Neuronal stem cell (in vitro differentiated cells): ENCODE results near the gene DAPK1.

Source experiments
- DNase-seq: peaks from one replicate; pipeline ENCODE4 v3.0.0-alpha.2; 2013; ENCODE audit warnings: low spot score
- H2AFZ ChIP-seq: one replicate; pipeline ENCODE4 v1.6.1; 2013; ENCODE audit warnings: mild to moderate bottlenecking, low read length, inconsistent platforms
- H2AK5ac ChIP-seq: 2 replicates; pipeline ENCODE4 v1.6.1; 2013; ENCODE audit warnings: low read depth, mild to moderate bottlenecking, inconsistent platforms, low read length, moderate library complexity, mixed read lengths
- H2BK120ac ChIP-seq: 2 replicates; pipeline ENCODE4 v1.6.1; 2013; ENCODE audit warnings: low read depth, mild to moderate bottlenecking, inconsistent platforms, low read length, moderate library complexity, mixed read lengths
- H2BK12ac ChIP-seq: one replicate; pipeline ENCODE4 v1.6.1; 2013; ENCODE audit warnings: low read length, inconsistent platforms
- H2BK15ac ChIP-seq: 2 replicates; pipeline ENCODE4 v1.6.1; 2013; ENCODE audit warnings: mild to moderate bottlenecking, low read length, inconsistent platforms, mixed read lengths
- H2BK5ac ChIP-seq: one replicate; pipeline ENCODE4 v1.6.1; 2013; ENCODE audit warnings: inconsistent platforms, mild to moderate bottlenecking, low read length, moderate library complexity
- H3K14ac ChIP-seq: one replicate; pipeline ENCODE4 v1.6.1; 2013; ENCODE audit warnings: low read length, inconsistent platforms
- H3K18ac ChIP-seq: 2 replicates; pipeline ENCODE4 v1.6.1; 2013; ENCODE audit warnings: low read length, inconsistent platforms
- H3K23ac ChIP-seq: 2 replicates; pipeline ENCODE4 v1.6.1; 2013; ENCODE audit warnings: low read depth, mild to moderate bottlenecking, mixed read lengths, low read length, inconsistent platforms; ENCODE audit not compliant: poor library complexity
- H3K27ac ChIP-seq: replicated peaks from 3 replicates; pipeline ENCODE4 v1.5.1; 2013; ENCODE audit warnings: low read length, inconsistent platforms
- H3K27me3 ChIP-seq, 3 experiments: 2 replicates each; pipeline ENCODE4 v1.6.1; 2013; ENCODE audit warnings: low read length in 3 of 3, mild to moderate bottlenecking in 2 of 3, inconsistent platforms in 1 of 3, low read depth in 1 of 3, mixed read lengths in 1 of 3, moderate library complexity in 1 of 3; ENCODE audit not compliant: control insufficient read depth in 3 of 3, insufficient read depth in 3 of 3
- H3K36me3 ChIP-seq, 2 donors: replicated peaks in 1 of 2; 2 replicates each; pipeline ENCODE4 v1.6.1; 2013; ENCODE audit warnings: low read length in 2 of 2; ENCODE audit not compliant: control insufficient read depth in 2 of 2, insufficient read depth in 2 of 2
- H3K4ac ChIP-seq: 2 replicates; pipeline ENCODE4 v1.6.1; 2013; ENCODE audit warnings: inconsistent platforms, mild to moderate bottlenecking, low read length, moderate library complexity
- H3K4me1 ChIP-seq, 2 donors: 1 replicate in 1 of 2; 2 replicates in 1 of 2; pipeline ENCODE4 v1.6.1; 2013; ENCODE audit warnings: low read length in 2 of 2, low read depth in 1 of 2; ENCODE audit not compliant: control insufficient read depth in 2 of 2, insufficient read depth in 1 of 2
- H3K4me2 ChIP-seq: one replicate; pipeline ENCODE4 v1.6.1; 2013; ENCODE audit warnings: mild to moderate bottlenecking, low read length, inconsistent platforms; ENCODE audit not compliant: insufficient read depth, poor library complexity, severe bottlenecking
- H3K4me3 ChIP-seq, 2 donors: 2 replicates each; pipeline ENCODE4 v1.5.1; 2013; ENCODE audit warnings: low read length in 2 of 2, mild to moderate bottlenecking in 2 of 2, inconsistent platforms in 1 of 2, moderate library complexity in 1 of 2
- H3K79me1 ChIP-seq: one replicate; pipeline ENCODE4 v1.6.1; 2013; ENCODE audit warnings: low read depth, mild to moderate bottlenecking, inconsistent platforms, low read length, moderate library complexity
- H3K9ac ChIP-seq: one replicate; pipeline ENCODE4 v1.6.1; 2013; ENCODE audit warnings: mild to moderate bottlenecking, low read depth, low read length, inconsistent platforms; ENCODE audit not compliant: poor library complexity
- H3K9me3 ChIP-seq, 2 donors: replicated peaks in 1 of 2; 2 replicates each; pipeline versions ENCODE3 to v1.6.1; 2013; ENCODE audit warnings: low read length in 2 of 2, mild to moderate bottlenecking in 2 of 2, inconsistent platforms in 1 of 2, low read depth in 1 of 2, mixed read lengths in 1 of 2, moderate library complexity in 1 of 2; ENCODE audit not compliant: control insufficient read depth in 2 of 2, insufficient read depth in 1 of 2
- H4K8ac ChIP-seq: one replicate; pipeline ENCODE4 v1.6.1; 2013; ENCODE audit warnings: low read depth, mild to moderate bottlenecking, inconsistent platforms, low read length, moderate library complexity
- H4K91ac ChIP-seq: one replicate; pipeline ENCODE4 v1.6.1; 2013; ENCODE audit warnings: low read length, low read depth, mild to moderate bottlenecking, inconsistent platforms; ENCODE audit not compliant: poor library complexity
- WGBS, 2 donors: extraction: QIAGEN DNeasy Blood & Tissue Kit; methylation state at CpG; one replicate each; pipeline ENCODE4 v1.1.7; 2013; ENCODE audit warnings: missing lambda C conversion rate in 2 of 2, mixed read lengths in 1 of 2; ENCODE audit not compliant: insufficient read length in 2 of 2, insufficient replicate concordance in 1 of 2; ENCODE audit errors: extremely low coverage in 2 of 2; 5-methylcytosine and 5-hydroxymethylcytosine counted together

Gene DAPK1

DNA sequence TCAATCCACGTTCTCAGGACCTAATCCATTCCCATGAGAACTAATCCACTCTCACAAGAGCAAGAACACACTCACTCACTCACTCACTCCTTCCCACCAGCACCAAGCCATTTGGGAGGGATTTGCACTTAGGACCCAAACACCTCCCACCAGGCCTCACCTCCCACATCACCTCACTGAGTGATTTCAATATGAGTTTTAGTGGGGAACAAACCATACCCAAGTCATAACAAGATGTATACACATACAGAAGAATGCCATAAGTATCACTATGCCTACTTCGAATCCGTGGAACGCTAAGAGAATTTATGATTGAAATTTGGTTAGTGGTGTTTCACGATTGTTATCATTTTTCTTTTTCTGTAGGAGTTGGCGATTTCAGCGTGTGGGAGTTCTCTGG, 199.0 kb downstream of the DAPK1 start:
- no peak overlapping the region for H2BK12ac ChIP-seq
- H2AK5ac ChIP-seq = no peak overlapping the region
- H2BK5ac ChIP-seq = no peak overlapping the region
- H2BK120ac ChIP-seq = no peak overlapping the region
- H3K4me3 ChIP-seq = no peak overlapping the region
- no CpG with 5 or more reads among the region's 7 CpGs for WGBS, 2 donors
- H3K18ac ChIP-seq = no peak overlapping the region
- peaks cover 16 to 76% of the 10 kb centered on the region in 2 donors for H3K36me3 ChIP-seq
- H3K79me1 ChIP-seq = peaks cover 2% of the 10 kb centered on the region
- H4K91ac ChIP-seq = no peak overlapping the region
- peaks cover 2 to 9% of the 10 kb centered on the region in 2 donors for H3K4me1 ChIP-seq
- H3K9me3 ChIP-seq = peaks cover 0 to 12% of the 10 kb centered on the region in 2 donors
- H3K27me3 ChIP-seq = no peaks in the 10 kb centered on the region
- H3K4me2 ChIP-seq = no peak overlapping the region
- no peak overlapping the region for H3K4ac ChIP-seq
- no peak overlapping the region for H4K8ac ChIP-seq
- H3K27ac ChIP-seq = no peak overlapping the region
- no peak overlapping the region for H3K14ac ChIP-seq
- H3K23ac ChIP-seq = no peak overlapping the region
- DNase-seq = no peak
- H2AFZ ChIP-seq = no peak overlapping the region
- no peak overlapping the region for H2BK15ac ChIP-seq
- H3K9ac ChIP-seq = no peak overlapping the region

GRCh38 chr9:87698069-87698809, 200.6 kb downstream of the DAPK1 start:
- Histone ChIP-seq H3K4me1 (peaks cover 2 to 9% of the 10 kb centered on the region in 2 donors), H4K91ac (no peak overlapping the region), H3K79me1 (peaks cover 2% of the 10 kb centered on the region), H3K27me3 (no peaks in the 10 kb centered on the region), H2BK120ac (no peak overlapping the region), H3K9ac (peak overlapping the region; percentile 45), H2BK12ac (no peak overlapping the region), H2AFZ (no peak overlapping the region), H3K14ac (no peak overlapping the region), H3K4ac (no peak overlapping the region), H2AK5ac (no peak overlapping the region), H3K27ac (no peak overlapping the region), H2BK15ac (no peak overlapping the region), H2BK5ac (no peak overlapping the region), H3K36me3 (peaks cover 17 to 92% of the 10 kb centered on the region in 2 donors), H3K9me3 (peaks cover 0 to 3% of the 10 kb centered on the region in 2 donors), H3K18ac (peak overlapping the region; percentile 80), H3K4me2 (no peak overlapping the region), H3K23ac (no peak overlapping the region), H3K4me3 (no peak overlapping the region), H4K8ac (no peak overlapping the region)
- WGBS, 2 donors = no CpG with 5 or more reads among the region's 14 CpGs
- no peak for DNase-seq

- no CpG with 5 or more reads among the region's 4 CpGs for WGBS, 2 donors
- Histone ChIP-seq H3K36me3 (peaks cover 19 to 93% of the 10 kb centered on the region in 2 donors), H2BK12ac (no peak overlapping the region), H3K4me2 (no peak overlapping the region), H3K18ac (no peak overlapping the region), H2BK120ac (no peak overlapping the region), H2BK5ac (no peak overlapping the region), H3K14ac (no peak overlapping the region), H3K9me3 (no peaks in the 10 kb centered on the region), H3K9ac (no peak overlapping the region), H3K4me3 (no peak overlapping the region), H3K79me1 (no peaks in the 10 kb centered on the region), H2AFZ (no peak overlapping the region), H4K91ac (no peak overlapping the region), H3K4ac (no peak overlapping the region), H3K4me1 (peaks cover 2 to 9% of the 10 kb centered on the region in 2 donors), H3K27me3 (no peaks in the 10 kb centered on the region), H4K8ac (no peak overlapping the region), H2AK5ac (no peak overlapping the region), H3K27ac (no peak overlapping the region), H3K23ac (no peak overlapping the region), H2BK15ac (no peak overlapping the region)
- no peak for DNase-seq
Measured at GRCh38 chr9:87699835-87700234, 202.2 kb downstream of the DAPK1 start.

DNA sequence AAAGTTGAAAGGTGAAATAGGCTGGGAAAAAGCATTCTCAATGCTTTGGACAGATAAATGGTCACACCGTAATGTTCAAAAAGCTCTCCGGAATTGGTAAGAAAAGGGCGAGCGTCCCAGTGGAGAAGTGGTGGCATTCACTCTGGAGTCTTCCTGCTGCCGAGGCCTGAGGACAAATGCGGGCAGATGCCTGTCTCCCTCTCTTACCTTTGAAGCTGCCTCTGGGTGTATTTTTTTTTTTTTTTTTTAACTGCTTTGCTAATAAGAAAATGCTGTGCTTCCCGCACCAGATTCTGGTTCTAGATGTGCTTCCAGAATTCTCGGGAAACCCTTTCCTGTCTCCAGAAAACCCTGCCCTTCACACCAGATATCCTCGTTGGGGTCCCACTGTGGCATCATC, 203.8 kb downstream of the DAPK1 start:
- Histone ChIP-seq H3K79me1 (no peaks in the 10 kb centered on the region), H2BK120ac (no peak overlapping the region), H3K14ac (no peak overlapping the region), H3K27ac (peak overlapping the region; percentile 1), H3K4ac (no peak overlapping the region), H2AFZ (no peak overlapping the region), H3K9ac (no peak overlapping the region), H2AK5ac (no peak overlapping the region), H3K27me3 (no peaks in the 10 kb centered on the region), H4K8ac (no peak overlapping the region), H3K23ac (no peak overlapping the region), H3K4me2 (no peak overlapping the region), H4K91ac (no peak overlapping the region), H3K18ac (no peak overlapping the region), H3K36me3 (peaks cover 25 to 92% of the 10 kb centered on the region in 2 donors), H3K4me3 (no peak overlapping the region), H2BK12ac (no peak overlapping the region), H3K4me1 (peaks cover 2 to 8% of the 10 kb centered on the region in 2 donors), H2BK5ac (no peak overlapping the region), H2BK15ac (no peak overlapping the region), H3K9me3 (no peaks in the 10 kb centered on the region)
- DNase-seq = no peak
- no CpG with 5 or more reads among the region's 9 CpGs for WGBS, 2 donors
